Measurements from ENCODE around the gene ATP2B3. TPM values are rescaled to one million over a fixed set of nuclear protein-coding genes. Genes with fewer than 3 reads are reported as not detected.

The ATP2B3 gene
- polyA plus RNA-seq, 1 donor from 2014 or later: 5.3 TPM

DNA sequence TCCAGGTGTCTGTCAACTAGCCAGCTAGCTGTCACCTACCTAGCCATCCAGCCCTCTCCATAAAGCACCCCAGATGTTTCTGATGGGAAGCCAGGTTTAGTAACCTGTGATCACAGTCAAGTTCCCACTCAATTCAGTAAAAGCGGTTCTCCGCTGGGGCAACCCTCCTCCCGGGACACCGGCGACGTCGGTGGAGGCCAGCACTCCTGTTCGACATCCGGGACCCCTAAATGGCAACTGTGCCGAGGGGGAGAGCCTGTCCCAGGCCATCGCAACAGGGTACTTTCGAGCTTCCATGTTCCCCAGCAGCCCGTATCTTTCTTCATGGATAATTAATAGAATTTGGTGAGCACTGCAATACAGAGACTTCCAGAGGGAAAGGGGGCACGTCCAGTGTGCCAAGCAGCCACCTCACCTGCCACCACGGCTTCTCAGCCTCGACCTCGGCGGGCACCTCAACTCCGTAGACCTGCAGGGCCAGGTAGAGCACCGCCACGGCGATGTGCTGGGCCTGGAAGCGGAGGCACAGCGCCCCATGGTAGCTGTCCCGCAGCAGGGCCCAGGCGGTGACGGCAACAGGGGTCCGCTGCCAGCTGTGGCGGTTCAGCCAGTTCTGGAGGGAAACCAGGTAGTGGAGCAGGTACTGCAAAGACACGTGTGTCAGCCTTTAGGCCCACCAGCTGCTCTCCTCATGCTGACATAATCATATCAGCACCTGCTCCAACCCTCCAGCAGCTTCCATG lies 74.8 kb downstream of the ATP2B3 start:
- no peak overlapping the region for H3K27ac ChIP-seq (ENCODE audit: low read length)
- no peak overlapping the region for H3K4me2 ChIP-seq (ENCODE audit: low read length)
- H3K36me3 ChIP-seq (ENCODE audit: insufficient read depth, low read length): no peaks in the 10 kb centered on the region

DNA sequence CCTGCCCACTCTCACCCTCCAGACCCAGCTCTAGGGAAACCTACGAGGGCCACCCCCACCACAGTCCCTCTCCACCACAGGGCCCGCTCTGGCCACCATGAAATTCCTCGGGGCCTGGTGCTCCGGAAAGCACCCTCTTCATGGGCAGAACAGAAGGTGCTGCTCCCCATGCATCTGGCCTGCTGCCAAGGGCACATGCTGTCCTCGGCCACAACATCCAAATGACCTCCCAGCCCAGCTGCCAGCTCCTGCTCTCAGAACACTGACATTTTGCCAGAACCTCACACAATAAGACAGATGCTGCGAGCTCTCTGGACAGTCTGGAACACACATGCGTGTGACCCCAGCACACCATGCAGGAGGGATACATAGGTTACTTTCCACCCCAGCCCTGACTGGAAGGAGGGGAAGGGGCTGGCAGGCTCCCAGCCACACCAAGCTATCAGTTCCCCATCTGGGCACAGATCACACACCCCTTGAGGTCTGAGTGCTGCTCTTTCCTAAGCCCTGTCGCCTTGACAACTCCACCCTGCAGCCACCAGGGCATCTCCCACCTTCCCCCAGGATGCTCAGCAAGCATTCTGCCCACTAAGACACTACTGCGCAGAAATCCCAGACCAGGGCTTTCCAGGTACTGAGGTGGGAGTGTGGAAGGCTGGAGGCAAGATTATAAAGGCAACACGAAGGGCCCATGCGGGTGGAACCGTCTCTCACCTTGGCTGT lies 75.7 kb downstream of the ATP2B3 start:
- Histone ChIP-seq H3K27ac (ENCODE audit: low read length) (no peak overlapping the region), H3F3A (ENCODE audit: insufficient read depth, low read length, poor library complexity, severe bottlenecking) (no peaks in the 10 kb centered on the region), H3K9me2 (ENCODE audit: insufficient read depth, low read length) (no peaks in the 10 kb centered on the region), H3K4me2 (ENCODE audit: low read length) (no peak overlapping the region), H3K36me3 (ENCODE audit: insufficient read depth, low read length) (no peaks in the 10 kb centered on the region), H3K79me2 (replicated peaks; ENCODE audit: insufficient read depth, low read length) (no peaks in the 10 kb centered on the region), H3K9ac (ENCODE audit: low read length) (no peak overlapping the region), H4K20me1 (ENCODE audit: insufficient read depth) (no peaks in the 10 kb centered on the region), H3K9me3 (ENCODE audit: low read length) (no peaks in the 10 kb centered on the region), H3K4me3 (ENCODE audit: low read length) (no peak overlapping the region), H3K27me3 (ENCODE audit: insufficient read depth, low read depth, low read length) (no peaks in the 10 kb centered on the region), H2AFZ (ENCODE audit: low read depth, low read length) (no peak overlapping the region)
- TF ChIP-seq MXI1 (conservative IDR thresholded peaks at IDR 0.05; ENCODE audit: poor library complexity, severe bottlenecking) (no peak), POLR2AphosphoS5 (IDR thresholded peaks at IDR 0.05) (no peak), RAD21 (conservative IDR thresholded peaks at IDR 0.05) (no peak), TAF1 (IDR thresholded peaks at IDR 0.05; ENCODE audit: low read depth) (no peak), SMC3 (conservative IDR thresholded peaks at IDR 0.05; ENCODE audit: poor library complexity) (no peak), EZH2 (IDR thresholded peaks at IDR 0.05; ENCODE audit: borderline replicate concordance, insufficient read depth, low read length, poor library complexity, severe bottlenecking) (no peak)
- TF ChIP-seq, protein P1, sequence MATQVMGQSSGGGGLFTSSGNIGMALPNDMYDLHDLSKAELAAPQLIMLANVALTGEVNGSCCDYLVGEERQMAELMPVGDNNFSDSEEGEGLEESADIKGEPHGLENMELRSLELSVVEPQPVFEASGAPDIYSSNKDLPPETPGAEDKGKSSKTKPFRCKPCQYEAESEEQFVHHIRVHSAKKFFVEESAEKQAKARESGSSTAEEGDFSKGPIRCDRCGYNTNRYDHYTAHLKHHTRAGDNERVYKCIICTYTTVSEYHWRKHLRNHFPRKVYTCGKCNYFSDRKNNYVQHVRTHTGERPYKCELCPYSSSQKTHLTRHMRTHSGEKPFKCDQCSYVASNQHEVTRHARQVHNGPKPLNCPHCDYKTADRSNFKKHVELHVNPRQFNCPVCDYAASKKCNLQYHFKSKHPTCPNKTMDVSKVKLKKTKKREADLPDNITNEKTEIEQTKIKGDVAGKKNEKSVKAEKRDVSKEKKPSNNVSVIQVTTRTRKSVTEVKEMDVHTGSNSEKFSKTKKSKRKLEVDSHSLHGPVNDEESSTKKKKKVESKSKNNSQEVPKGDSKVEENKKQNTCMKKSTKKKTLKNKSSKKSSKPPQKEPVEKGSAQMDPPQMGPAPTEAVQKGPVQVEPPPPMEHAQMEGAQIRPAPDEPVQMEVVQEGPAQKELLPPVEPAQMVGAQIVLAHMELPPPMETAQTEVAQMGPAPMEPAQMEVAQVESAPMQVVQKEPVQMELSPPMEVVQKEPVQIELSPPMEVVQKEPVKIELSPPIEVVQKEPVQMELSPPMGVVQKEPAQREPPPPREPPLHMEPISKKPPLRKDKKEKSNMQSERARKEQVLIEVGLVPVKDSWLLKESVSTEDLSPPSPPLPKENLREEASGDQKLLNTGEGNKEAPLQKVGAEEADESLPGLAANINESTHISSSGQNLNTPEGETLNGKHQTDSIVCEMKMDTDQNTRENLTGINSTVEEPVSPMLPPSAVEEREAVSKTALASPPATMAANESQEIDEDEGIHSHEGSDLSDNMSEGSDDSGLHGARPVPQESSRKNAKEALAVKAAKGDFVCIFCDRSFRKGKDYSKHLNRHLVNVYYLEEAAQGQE (IDR thresholded peaks at IDR 0.05; ENCODE audit: borderline replicate concordance): no peak
- TF ChIP-seq, protein P2, sequence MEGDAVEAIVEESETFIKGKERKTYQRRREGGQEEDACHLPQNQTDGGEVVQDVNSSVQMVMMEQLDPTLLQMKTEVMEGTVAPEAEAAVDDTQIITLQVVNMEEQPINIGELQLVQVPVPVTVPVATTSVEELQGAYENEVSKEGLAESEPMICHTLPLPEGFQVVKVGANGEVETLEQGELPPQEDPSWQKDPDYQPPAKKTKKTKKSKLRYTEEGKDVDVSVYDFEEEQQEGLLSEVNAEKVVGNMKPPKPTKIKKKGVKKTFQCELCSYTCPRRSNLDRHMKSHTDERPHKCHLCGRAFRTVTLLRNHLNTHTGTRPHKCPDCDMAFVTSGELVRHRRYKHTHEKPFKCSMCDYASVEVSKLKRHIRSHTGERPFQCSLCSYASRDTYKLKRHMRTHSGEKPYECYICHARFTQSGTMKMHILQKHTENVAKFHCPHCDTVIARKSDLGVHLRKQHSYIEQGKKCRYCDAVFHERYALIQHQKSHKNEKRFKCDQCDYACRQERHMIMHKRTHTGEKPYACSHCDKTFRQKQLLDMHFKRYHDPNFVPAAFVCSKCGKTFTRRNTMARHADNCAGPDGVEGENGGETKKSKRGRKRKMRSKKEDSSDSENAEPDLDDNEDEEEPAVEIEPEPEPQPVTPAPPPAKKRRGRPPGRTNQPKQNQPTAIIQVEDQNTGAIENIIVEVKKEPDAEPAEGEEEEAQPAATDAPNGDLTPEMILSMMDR (IDR thresholded peaks at IDR 0.05; ENCODE audit: poor library complexity, severe bottlenecking): no peak

More for the DNA sequence above, 74.8 kb downstream of the ATP2B3 start:
- H3K27me3 ChIP-seq (ENCODE audit: insufficient read depth, low read depth, low read length): no peaks in the 10 kb centered on the region
- H4K20me1 ChIP-seq (ENCODE audit: insufficient read depth): no peaks in the 10 kb centered on the region
- H3K9me2 ChIP-seq (ENCODE audit: insufficient read depth, low read length): no peaks in the 10 kb centered on the region
- no peaks in the 10 kb centered on the region for H3K79me2 ChIP-seq (replicated peaks; ENCODE audit: insufficient read depth, low read length)
- H3K4me3 ChIP-seq (ENCODE audit: low read length): no peak overlapping the region
- no peaks in the 10 kb centered on the region for H3F3A ChIP-seq (ENCODE audit: insufficient read depth, low read length, poor library complexity, severe bottlenecking)
- H3K9ac ChIP-seq (ENCODE audit: low read length): no peak overlapping the region
- no peaks in the 10 kb centered on the region for H3K9me3 ChIP-seq (ENCODE audit: low read length)
- no peak overlapping the region for H2AFZ ChIP-seq (ENCODE audit: low read depth, low read length)
- TF ChIP-seq, protein P2 (IDR thresholded peaks at IDR 0.05; ENCODE audit: poor library complexity, severe bottlenecking): no peak
- no peak for TF ChIP-seq MXI1 (conservative IDR thresholded peaks at IDR 0.05; ENCODE audit: poor library complexity, severe bottlenecking)
- TF ChIP-seq, protein P1 (IDR thresholded peaks at IDR 0.05; ENCODE audit: borderline replicate concordance): no peak
- no peak for TF ChIP-seq SMC3 (conservative IDR thresholded peaks at IDR 0.05; ENCODE audit: poor library complexity)
- TF ChIP-seq POLR2AphosphoS5 (IDR thresholded peaks at IDR 0.05): no peak
- TF ChIP-seq TAF1 (IDR thresholded peaks at IDR 0.05; ENCODE audit: low read depth): no peak
- no peak for TF ChIP-seq EZH2 (IDR thresholded peaks at IDR 0.05; ENCODE audit: borderline replicate concordance, insufficient read depth, low read length, poor library complexity, severe bottlenecking)
- no peak for TF ChIP-seq EP300 (conservative IDR thresholded peaks at IDR 0.05; ENCODE audit: poor library complexity, severe bottlenecking)
- TF ChIP-seq RAD21 (conservative IDR thresholded peaks at IDR 0.05): no peak

Data from neural cell (in vitro differentiated cells).